ENCODE data around the gene REEP1. TPM values are rescaled to one million over a fixed set of nuclear protein-coding genes. Genes with fewer than 3 reads are reported as not detected.
A peak's percentile ranks its signal among the peaks of the same experiment; 100 is the strongest.

Gene REEP1
- total and polyA plus RNA-seq, 2 of the 13 experiments (the other 11 are each of a cell fraction or from before 2014, with no cell fraction given): 0.27 TPM; not detected in 1

DNA sequence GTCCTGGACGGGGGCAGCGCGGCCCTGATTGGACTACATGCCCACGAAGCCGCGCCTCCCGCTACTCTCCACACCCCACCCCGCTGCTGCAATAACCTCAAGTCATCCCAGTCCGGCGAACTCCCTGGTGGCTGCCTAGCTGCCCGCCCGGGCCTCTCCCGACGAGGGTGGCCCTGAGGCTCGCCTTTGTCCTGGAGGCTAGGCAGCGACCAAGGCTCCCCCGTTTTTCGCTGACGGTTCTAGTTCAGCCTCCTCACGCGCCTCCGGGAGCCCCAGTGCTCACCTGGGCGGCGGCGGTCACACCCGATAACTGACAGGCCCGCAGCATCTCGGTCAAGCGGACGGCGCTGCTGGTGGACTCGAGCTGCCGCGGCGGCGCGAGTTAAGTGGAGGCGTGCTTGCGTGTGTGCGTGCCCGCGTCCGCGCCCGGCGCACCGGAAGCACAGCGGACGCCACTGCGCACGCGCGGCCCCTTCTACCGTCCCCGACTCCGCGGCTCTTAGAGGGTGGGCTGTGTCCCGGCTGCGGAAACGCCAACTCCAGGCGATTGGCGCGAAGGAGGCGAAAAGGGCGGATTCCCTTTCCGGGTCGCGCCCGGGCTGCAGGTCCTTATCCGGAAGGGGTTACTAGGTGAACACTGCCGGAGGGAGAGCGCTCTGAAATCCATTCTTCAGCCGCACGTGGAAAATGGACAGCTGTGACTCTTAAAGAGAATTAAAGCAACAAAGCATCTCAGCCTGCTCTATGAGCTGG lies 142.2 kb downstream of the REEP1 start, which contains the start of gene IMMT (continued):
- TF ChIP-seq, protein P1, sequence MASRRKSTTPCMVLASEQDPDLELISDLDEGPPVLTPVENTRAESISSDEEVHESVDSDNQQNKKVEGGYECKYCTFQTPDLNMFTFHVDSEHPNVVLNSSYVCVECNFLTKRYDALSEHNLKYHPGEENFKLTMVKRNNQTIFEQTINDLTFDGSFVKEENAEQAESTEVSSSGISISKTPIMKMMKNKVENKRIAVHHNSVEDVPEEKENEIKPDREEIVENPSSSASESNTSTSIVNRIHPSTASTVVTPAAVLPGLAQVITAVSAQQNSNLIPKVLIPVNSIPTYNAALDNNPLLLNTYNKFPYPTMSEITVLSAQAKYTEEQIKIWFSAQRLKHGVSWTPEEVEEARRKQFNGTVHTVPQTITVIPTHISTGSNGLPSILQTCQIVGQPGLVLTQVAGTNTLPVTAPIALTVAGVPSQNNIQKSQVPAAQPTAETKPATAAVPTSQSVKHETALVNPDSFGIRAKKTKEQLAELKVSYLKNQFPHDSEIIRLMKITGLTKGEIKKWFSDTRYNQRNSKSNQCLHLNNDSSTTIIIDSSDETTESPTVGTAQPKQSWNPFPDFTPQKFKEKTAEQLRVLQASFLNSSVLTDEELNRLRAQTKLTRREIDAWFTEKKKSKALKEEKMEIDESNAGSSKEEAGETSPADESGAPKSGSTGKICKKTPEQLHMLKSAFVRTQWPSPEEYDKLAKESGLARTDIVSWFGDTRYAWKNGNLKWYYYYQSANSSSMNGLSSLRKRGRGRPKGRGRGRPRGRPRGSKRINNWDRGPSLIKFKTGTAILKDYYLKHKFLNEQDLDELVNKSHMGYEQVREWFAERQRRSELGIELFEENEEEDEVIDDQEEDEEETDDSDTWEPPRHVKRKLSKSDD (CRISPR knock-in tag; IDR thresholded peaks at IDR 0.05; ENCODE audit: low read depth): peak; percentile 79; the same call in 1 of the 2 replicates
- no peak for TF ChIP-seq SMARCE1 (IDR thresholded peaks at IDR 0.05; ENCODE audit: borderline replicate concordance)
- TF ChIP-seq FUBP1 (CRISPR knock-in tag; IDR thresholded peaks at IDR 0.05; ENCODE audit: borderline replicate concordance): peak; percentile 37; the same call in 1 of the 2 replicates
- no peak for TF ChIP-seq MBD4 (IDR thresholded peaks at IDR 0.05; ENCODE audit: borderline replicate concordance, low read length)
- TF ChIP-seq ZNF512B (CRISPR knock-in tag; IDR thresholded peaks at IDR 0.05; ENCODE audit: borderline replicate concordance): no peak
- no peak; the same call in none of the 2 replicates for TF ChIP-seq CREB1 (IDR thresholded peaks at IDR 0.05)
- TF ChIP-seq CREB1 (CRISPR knock-in tag; IDR thresholded peaks at IDR 0.05): peak; percentile 74
- 0 out of 2 replicates have a peak, but pooled peaks have one; percentile 77 for TF ChIP-seq LBX2 (CRISPR knock-in tag; IDR thresholded peaks at IDR 0.05; ENCODE audit: borderline replicate concordance)
- no peak for TF ChIP-seq ATAD3A (CRISPR knock-in tag; IDR thresholded peaks at IDR 0.05)
- TF ChIP-seq ZZZ3 (CRISPR knock-in tag; IDR thresholded peaks at IDR 0.05; ENCODE audit: borderline replicate concordance): peak; percentile 95
- peak; percentile 81; the same call in 1 of the 2 replicates for TF ChIP-seq ZNF317 (CRISPR knock-in tag; IDR thresholded peaks at IDR 0.05)
- TF ChIP-seq ZNF678 (CRISPR knock-in tag; IDR thresholded peaks at IDR 0.05): peak; percentile 82; the same call in 1 of the 2 replicates
- TF ChIP-seq SAP130 (CRISPR knock-in tag; IDR thresholded peaks at IDR 0.05; ENCODE audit: low read depth): peak; percentile 91
- TF ChIP-seq, protein P2, sequence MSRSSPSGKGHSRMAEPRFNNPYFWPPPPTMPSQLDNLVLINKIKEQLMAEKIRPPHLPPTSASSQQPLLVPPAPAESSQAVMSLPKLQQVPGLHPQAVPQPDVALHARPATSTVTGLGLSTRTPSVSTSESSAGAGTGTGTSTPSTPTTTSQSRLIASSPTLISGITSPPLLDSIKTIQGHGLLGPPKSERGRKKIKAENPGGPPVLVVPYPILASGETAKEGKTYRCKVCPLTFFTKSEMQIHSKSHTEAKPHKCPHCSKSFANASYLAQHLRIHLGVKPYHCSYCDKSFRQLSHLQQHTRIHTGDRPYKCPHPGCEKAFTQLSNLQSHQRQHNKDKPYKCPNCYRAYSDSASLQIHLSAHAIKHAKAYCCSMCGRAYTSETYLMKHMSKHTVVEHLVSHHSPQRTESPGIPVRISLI (CRISPR knock-in tag; IDR thresholded peaks at IDR 0.05; ENCODE audit: borderline replicate concordance): peak; percentile 64; the same call in 1 of the 2 replicates
- TF ChIP-seq RNF2 (conservative IDR thresholded peaks at IDR 0.05; ENCODE audit: low read depth): peak; percentile 83; the same call in 1 of the 2 replicates
- TF ChIP-seq, protein P3, sequence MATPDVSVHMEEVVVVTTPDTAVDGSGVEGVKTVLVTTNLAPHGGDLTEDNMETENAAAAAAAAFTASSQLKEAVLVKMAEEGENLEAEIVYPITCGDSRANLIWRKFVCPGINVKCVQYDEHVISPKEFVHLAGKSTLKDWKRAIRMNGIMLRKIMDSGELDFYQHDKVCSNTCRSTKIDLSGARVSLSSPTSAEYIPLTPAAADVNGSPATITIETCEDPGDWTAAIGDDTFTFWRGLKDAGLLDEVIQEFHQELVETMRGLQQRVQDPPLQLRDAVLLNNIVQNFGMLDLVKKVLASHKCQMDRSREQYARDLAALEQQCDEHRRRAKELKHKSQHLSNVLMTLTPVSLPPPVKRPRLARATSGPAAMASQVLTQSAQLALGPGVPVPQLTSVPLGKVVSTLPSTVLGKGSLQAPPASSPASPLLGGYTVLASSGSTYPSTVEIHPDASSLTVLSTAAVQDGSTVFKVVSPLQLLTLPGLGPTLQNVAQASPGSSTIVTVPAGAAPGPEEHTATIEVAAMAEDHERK (CRISPR knock-in tag; IDR thresholded peaks at IDR 0.05; ENCODE audit: low read depth): peak; percentile 94
